GM21529 (cell line): ENCODE measurements around the gene UBA5.

Source experiments
- ATAC-seq: cut with Tn5 transposase; IDR thresholded peaks from one replicate; pipeline ENCODE4 v1.9.1; 2021; ENCODE audit not compliant: unreplicated experiment

The UBA5 gene

GRCh38 chr3:132713977-132714727, 54.0 kb downstream of the UBA5 start:
- no peak for ATAC-seq

GRCh38 chr3:132716372-132716771, 56.2 kb downstream of the UBA5 start:
- ATAC-seq = no peak

GRCh38 chr3:132720228-132720627, 60.1 kb downstream of the UBA5 start:
- ATAC-seq = no peak

- ATAC-seq = peak; percentile 32
Measured at GRCh38 chr3:132721479-132722164, 61.5 kb downstream of the UBA5 start.

GRCh38 chr3:132722165-132723023, 62.3 kb downstream of the UBA5 start, which contains the start of gene NPHP3:
Gene NPHP3, minus strand, starts transcription at chr3:132722409. Its CDS starts 54 bp downstream, at chr3:132722355.
- ATAC-seq = peak; percentile 80

- ATAC-seq = peak; percentile 5
Measured at GRCh38 chr3:132723024-132723950, 63.2 kb downstream of the UBA5 start.

GRCh38 chr3:132726341-132726823, 66.3 kb downstream of the UBA5 start:
- no peak for ATAC-seq
